Left ventricle myocardium inferior (tissue), 1 donor: ENCODE measurements around the gene LVRN. TPM values are rescaled to one million over a fixed set of nuclear protein-coding genes. Genes with fewer than 3 reads are reported as not detected.

Source experiments
- DNase-seq: peaks from one replicate; pipeline ENCODE4 v3.0.0-alpha.2; 2020
- H3K27ac ChIP-seq: fragments of 200-600 bp; replicated peaks from 2 replicates; pipeline ENCODE4 v1.8.0; 2021
- H3K27me3 ChIP-seq: fragments of 200-600 bp; 2 replicates; pipeline ENCODE4 v1.8.0; 2021; ENCODE audit warnings: low read depth
- H3K36me3 ChIP-seq: fragments of 200-600 bp; 2 replicates; pipeline ENCODE4 v1.8.0; 2021
- H3K4me1 ChIP-seq: fragments of 200-600 bp; 2 replicates; pipeline ENCODE4 v1.8.0; 2021
- H3K4me3 ChIP-seq: fragments of 200-600 bp; 2 replicates; pipeline ENCODE4 v1.8.0; 2021; ENCODE audit warnings: mild to moderate bottlenecking, moderate library complexity
- H3K9me3 ChIP-seq: fragments of 200-600 bp; replicated peaks from 2 replicates; pipeline ENCODE4 v1.8.0; 2021
- intact Hi-C: fragments of 100-400 bp; cut with micrococcal nuclease; formaldehyde crosslinking; loops from one replicate; pipeline ENCODE4 v1.11.0; 2022
- total RNA-seq: library from RNA; stranded (reverse); fragmentation: NEBNext Ultra II Directional; extraction: Animal tissue kit (Norgen Biotek cat#: 25700); gene quantifications from one replicate; pipeline ENCODE4 v1.2.1, GENCODE V29; 2021
- TF ChIP-seq, protein P1 (sequence below): fragments of 200-600 bp; IDR thresholded peaks from 2 replicates; pipeline ENCODE4 v1.8.0; 2021; ENCODE audit warnings: antibody characterized with exemption, mild to moderate bottlenecking, borderline replicate concordance
- donor health status: DM: no; HTN: yes; CAD: no; lungs with severe emphysema.

LVRN gene
- total RNA-seq, 1 donor from 2014 or later, result 0.14 TPM

DNA sequence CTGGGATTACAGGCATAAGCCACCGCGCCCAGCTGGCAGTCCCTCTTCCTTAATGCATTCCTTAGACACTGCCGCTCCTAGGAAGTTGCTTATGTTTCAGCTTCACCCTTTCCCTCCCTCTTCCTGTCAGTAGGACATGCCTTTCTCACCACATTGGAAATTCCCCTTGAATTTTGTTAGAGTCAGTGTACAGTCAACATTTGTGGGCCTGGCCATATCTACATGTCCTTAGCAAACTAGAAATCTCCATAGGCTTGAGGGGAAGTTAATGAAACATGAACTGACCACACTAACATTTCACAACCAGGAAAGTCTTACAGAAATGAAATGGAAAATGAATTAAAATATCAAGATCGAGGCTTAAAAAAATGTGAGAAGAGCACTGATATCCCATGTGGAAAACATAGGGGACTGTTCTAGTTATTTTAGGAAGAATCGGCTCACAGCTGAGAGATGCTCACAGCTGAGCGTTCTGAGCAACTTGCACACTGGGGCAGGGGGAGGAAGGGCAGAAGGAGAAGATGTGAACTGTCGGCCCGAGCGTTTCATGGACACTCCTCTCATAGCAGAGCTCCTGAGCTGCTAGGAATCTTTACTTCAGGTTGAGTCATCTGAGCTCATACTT is 21.1 kb upstream of the LVRN start:
- no peak for DNase-seq
- Histone ChIP-seq H3K27me3 (no peaks in the 10 kb centered on the region), H3K27ac (peak overlapping the region; percentile 36), H3K4me1 (no peaks in the 10 kb centered on the region), H3K9me3 (peaks cover 12% of the 10 kb centered on the region), H3K36me3 (no peaks in the 10 kb centered on the region), H3K4me3 (no peak overlapping the region)
- TF ChIP-seq, protein P1, sequence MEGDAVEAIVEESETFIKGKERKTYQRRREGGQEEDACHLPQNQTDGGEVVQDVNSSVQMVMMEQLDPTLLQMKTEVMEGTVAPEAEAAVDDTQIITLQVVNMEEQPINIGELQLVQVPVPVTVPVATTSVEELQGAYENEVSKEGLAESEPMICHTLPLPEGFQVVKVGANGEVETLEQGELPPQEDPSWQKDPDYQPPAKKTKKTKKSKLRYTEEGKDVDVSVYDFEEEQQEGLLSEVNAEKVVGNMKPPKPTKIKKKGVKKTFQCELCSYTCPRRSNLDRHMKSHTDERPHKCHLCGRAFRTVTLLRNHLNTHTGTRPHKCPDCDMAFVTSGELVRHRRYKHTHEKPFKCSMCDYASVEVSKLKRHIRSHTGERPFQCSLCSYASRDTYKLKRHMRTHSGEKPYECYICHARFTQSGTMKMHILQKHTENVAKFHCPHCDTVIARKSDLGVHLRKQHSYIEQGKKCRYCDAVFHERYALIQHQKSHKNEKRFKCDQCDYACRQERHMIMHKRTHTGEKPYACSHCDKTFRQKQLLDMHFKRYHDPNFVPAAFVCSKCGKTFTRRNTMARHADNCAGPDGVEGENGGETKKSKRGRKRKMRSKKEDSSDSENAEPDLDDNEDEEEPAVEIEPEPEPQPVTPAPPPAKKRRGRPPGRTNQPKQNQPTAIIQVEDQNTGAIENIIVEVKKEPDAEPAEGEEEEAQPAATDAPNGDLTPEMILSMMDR, result no peak
- intact Hi-C loops, result no loop called here

DNA sequence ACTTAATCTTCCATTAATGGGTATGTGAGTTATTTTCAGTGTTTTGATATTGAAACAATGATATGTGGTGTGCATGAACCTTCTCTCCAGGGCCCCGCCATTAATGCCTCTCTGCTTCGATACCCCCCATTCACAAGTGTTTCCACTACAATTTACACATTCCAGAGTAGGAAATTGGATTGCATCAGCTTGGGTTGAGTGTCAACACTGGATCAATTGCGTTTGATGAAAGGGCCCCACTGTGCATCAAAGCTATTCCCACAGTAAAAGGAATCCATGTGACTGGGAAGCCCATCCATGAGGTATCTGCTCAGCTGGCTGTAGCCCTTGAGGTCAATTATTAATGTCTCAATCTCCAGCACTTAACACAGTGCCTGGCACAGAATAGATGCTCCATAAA is 17.8 kb upstream of the LVRN start:
- Histone ChIP-seq H3K27ac (no peak overlapping the region), H3K4me3 (no peak overlapping the region), H3K9me3 (peaks cover 12% of the 10 kb centered on the region), H3K36me3 (no peaks in the 10 kb centered on the region), H3K27me3 (no peaks in the 10 kb centered on the region), H3K4me1 (no peaks in the 10 kb centered on the region)
- no peak for DNase-seq
- intact Hi-C loops, result no loop called here
- TF ChIP-seq, protein P1, result no peak

DNA sequence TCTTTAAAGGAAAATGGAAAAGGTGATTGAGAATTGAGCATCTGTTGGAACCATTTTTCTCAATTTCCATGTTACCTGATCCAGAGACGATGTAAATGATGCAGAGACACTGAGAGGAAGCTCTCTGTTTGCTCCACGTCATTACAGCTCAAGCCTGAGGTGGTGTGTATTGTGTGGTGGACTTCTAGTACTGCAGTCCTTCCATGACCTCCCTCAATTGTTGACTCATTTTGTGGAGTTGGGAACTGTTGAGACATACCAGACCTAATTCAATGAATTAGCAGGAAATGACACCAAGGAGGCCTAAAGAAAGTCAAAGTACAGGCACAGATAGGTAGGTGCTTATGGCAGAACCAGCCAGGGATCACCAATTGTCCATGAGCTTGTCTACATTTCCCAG is 15.6 kb upstream of the LVRN start:
- no peak for DNase-seq
- intact Hi-C loops, result no loop called here
- Histone ChIP-seq H3K4me1 (no peaks in the 10 kb centered on the region), H3K36me3 (no peaks in the 10 kb centered on the region), H3K27ac (no peak overlapping the region), H3K27me3 (no peaks in the 10 kb centered on the region), H3K4me3 (no peak overlapping the region), H3K9me3 (peaks cover 9% of the 10 kb centered on the region)
- TF ChIP-seq, protein P1, result no peak

DNA sequence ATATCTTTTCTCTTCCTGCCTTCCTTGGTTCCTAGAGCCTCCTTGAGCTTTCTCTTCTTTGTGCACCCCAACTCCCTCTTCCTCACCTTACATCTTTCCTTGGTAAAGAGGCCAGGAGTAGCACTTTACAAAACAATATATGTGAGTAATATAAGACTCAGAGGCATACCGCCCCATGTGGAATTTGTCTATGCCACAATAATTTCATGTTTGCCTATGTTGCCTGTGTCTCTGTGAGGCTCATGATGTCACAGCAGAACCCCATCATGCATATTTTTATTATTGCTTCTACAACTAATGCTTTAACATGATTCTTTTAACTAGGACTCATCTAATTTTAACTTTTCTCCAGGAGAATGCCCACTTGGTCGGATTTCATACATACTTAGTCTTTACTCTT is 15.0 kb upstream of the LVRN start:
- H3K27me3 ChIP-seq, result no peaks in the 10 kb centered on the region

DNA sequence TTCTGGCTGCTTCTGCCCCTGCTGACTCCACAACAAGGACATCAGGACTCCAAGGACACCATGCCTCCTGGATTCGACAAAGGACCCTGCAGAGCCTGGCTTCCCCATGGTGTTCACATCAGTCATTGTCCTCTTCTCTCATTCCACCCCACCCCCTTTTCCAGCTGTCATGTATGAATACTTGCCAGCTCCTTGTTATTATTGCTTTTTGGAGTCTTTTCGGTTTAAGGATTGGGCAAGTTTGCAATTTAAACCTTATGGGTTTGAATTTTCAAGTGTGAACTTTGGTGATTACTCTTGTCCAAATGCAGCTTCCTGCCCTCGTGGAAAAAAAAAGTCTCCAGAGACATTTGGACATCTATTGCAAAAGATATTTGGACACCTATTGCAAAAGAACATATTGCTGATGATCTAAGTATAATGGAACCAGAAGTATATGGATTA is 14.2 kb upstream of the LVRN start:
- intact Hi-C loops, result no loop called here
- peak overlapping the region; percentile 27 for H3K27ac ChIP-seq
- H3K27me3 ChIP-seq, result no peaks in the 10 kb centered on the region
- TF ChIP-seq, protein P1, result no peak
- no peaks in the 10 kb centered on the region for H3K4me1 ChIP-seq
- DNase-seq, result no peak
- H3K36me3 ChIP-seq, result no peaks in the 10 kb centered on the region
- no peaks in the 10 kb centered on the region for H3K9me3 ChIP-seq
- no peak overlapping the region for H3K4me3 ChIP-seq

More for the DNA sequence above, 15.0 kb upstream of the LVRN start:
- Histone ChIP-seq H3K36me3 (no peaks in the 10 kb centered on the region), H3K27ac (no peak overlapping the region), H3K4me1 (no peaks in the 10 kb centered on the region), H3K4me3 (no peak overlapping the region), H3K9me3 (peaks cover 4% of the 10 kb centered on the region)
- intact Hi-C loops, result no loop called here
- no peak for DNase-seq
- TF ChIP-seq, protein P1, result no peak
